Lower lobe of right lung (tissue), 2 donors: ENCODE measurements around the gene TRIM69. TPM values are rescaled to one million over a fixed set of nuclear protein-coding genes. Genes with fewer than 3 reads are reported as not detected.
"Not testable (repeated sequence)": the region's sequence is repeated elsewhere in the genome, so short reads cannot be mapped to it uniquely, and the experiment has no call there.

Source experiments
- ATAC-seq, 2 donors: fragments of 200-7000 bp; cut with Tn5 transposase; one replicate each; pipeline ENCODE4 v1.9.1; 2020 to 2022; ENCODE audit warnings: mild to moderate bottlenecking in 2 of 2, moderate library complexity in 2 of 2
- DNase-seq: peaks from one replicate; pipeline ENCODE4 v3.0.0-alpha.2; 2020
- H3K27ac ChIP-seq: fragments of 200-600 bp; one replicate; pipeline ENCODE4 v1.8.0; 2022
- H3K27me3 ChIP-seq: fragments of 200-600 bp; one replicate; pipeline ENCODE4 v1.8.0; 2022; ENCODE audit warnings: low read depth
- H3K36me3 ChIP-seq: fragments of 200-600 bp; one replicate; pipeline ENCODE4 v1.8.0; 2022; ENCODE audit warnings: mild to moderate bottlenecking
- H3K4me1 ChIP-seq: fragments of 200-600 bp; one replicate; pipeline ENCODE4 v1.8.0; 2022
- H3K4me3 ChIP-seq: fragments of 200-600 bp; one replicate; pipeline ENCODE4 v1.8.0; 2022; ENCODE audit warnings: mild to moderate bottlenecking
- H3K9me3 ChIP-seq: fragments of 200-600 bp; one replicate; pipeline ENCODE4 v1.8.0; 2022
- intact Hi-C: fragments of 100-400 bp; cut with DNase I; formaldehyde crosslinking; loops from one replicate; pipeline ENCODE4 v1.11.0; 2022
- total RNA-seq: library from RNA; stranded (reverse); fragmentation: NEBNext Ultra II Directional; extraction: Animal tissue kit (Norgen Biotek cat#: 25700); gene quantifications from one replicate; pipeline ENCODE4 v1.2.1, GENCODE V29; 2021
- TF ChIP-seq, protein P1 (sequence below): fragments of 200-600 bp; IDR thresholded peaks from one replicate; pipeline ENCODE4 v1.8.0; 2022; ENCODE audit warnings: antibody characterized with exemption, mild to moderate bottlenecking
- donor health status: DM: no; HTN: yes; CAD: no; lungs with severe emphysema.

The TRIM69 gene
- total RNA-seq, 1 donor from 2014 or later = 27.2 TPM

DNA sequence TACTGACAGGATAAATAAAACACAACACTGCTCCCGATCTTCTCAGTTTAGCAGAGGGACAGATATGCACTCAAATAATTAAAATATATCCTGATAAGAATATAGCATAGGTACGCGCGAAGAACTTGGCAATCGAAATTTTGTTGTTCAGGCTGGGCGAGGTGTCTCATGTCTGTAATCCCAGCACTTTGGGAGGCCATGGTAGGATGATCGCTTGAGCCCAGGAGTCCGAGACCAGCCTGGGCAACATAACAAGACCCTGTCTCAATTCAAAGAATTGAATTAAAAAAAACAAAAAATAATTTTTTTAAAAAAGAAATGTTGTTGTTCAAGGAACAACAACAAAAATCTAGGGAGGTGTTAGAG lies 17.4 kb upstream of the TRIM69 start:
- no peak for ATAC-seq
- peaks cover 48% of the 10 kb centered on the region for H3K36me3 ChIP-seq
- no peak for DNase-seq
- H3K4me3 ChIP-seq = no peak overlapping the region
- no peaks in the 10 kb centered on the region for H3K27me3 ChIP-seq
- no peaks in the 10 kb centered on the region for H3K9me3 ChIP-seq
- TF ChIP-seq, protein P1, sequence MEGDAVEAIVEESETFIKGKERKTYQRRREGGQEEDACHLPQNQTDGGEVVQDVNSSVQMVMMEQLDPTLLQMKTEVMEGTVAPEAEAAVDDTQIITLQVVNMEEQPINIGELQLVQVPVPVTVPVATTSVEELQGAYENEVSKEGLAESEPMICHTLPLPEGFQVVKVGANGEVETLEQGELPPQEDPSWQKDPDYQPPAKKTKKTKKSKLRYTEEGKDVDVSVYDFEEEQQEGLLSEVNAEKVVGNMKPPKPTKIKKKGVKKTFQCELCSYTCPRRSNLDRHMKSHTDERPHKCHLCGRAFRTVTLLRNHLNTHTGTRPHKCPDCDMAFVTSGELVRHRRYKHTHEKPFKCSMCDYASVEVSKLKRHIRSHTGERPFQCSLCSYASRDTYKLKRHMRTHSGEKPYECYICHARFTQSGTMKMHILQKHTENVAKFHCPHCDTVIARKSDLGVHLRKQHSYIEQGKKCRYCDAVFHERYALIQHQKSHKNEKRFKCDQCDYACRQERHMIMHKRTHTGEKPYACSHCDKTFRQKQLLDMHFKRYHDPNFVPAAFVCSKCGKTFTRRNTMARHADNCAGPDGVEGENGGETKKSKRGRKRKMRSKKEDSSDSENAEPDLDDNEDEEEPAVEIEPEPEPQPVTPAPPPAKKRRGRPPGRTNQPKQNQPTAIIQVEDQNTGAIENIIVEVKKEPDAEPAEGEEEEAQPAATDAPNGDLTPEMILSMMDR = no peak
- H3K27ac ChIP-seq = no peak overlapping the region
- intact Hi-C loops = no loop called here
- peaks cover 60% of the 10 kb centered on the region for H3K4me1 ChIP-seq

DNA sequence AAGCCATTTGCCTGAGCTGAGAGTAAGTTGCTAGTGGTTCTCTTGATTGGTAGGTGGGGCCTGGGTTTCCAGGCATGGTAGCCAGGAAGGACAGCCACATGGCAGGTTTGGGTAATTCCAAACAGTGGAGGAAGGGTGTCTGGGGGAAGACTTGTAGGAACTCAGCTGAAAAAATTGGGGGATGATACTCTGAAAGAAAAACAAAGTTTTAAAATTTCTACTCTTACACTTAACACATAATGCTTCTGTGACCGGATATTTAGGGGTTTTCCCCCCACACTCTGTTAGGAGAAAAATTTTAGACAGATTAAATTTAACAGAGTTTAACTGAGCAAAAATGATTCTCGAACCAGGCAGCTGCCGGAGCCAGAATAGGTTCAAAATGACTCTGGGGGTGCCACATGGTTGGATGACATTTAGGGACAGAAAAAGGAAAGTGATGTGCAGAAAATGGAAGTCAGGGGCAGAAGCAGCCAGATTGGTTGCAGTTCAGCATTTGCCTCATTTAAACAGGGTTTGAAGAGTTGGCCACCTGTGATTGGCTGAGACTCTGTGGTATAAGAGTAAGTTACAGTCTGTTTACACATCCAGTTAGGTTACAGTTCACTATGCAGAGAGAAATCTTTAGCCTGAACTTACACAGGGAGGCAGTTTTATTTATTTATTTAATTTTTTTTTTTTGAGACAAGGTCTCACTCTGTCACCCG lies 16.9 kb upstream of the TRIM69 start:
- no peak overlapping the region for H3K4me3 ChIP-seq
- H3K27me3 ChIP-seq = no peaks in the 10 kb centered on the region
- TF ChIP-seq, protein P1 = no peak
- ATAC-seq = peak; percentile 45 to 50
- no peaks in the 10 kb centered on the region for H3K9me3 ChIP-seq
- H3K27ac ChIP-seq = peak overlapping the region; percentile 0
- no peak for DNase-seq
- H3K4me1 ChIP-seq = peaks cover 57% of the 10 kb centered on the region
- intact Hi-C loops = no loop called here
- peaks cover 48% of the 10 kb centered on the region for H3K36me3 ChIP-seq

DNA sequence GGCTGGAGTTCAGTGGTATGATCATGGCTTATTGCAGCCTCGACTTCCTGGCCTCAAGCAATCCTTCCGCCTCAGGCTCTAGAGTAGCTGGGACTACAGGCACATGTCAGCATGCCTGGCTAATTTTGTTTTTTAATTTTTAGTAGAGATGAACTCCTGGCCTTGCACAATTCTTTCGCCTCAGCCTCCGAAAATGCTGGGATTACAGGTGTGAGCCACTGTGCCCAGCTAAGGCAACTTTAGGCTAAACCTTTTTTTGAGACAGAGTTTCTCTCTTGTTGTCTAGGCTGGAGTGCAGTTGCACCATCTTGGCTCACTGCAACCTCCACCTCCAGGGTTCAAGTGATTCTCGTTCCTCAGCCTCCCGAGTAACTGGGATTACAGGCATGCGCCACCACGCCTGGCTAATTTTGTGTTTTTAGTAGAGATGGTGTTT lies 16.3 kb upstream of the TRIM69 start:
- intact Hi-C loops, DNase-seq, H3K4me3 ChIP-seq, H3K27me3 ChIP-seq, H3K9me3 ChIP-seq: not testable (repeated sequence)
- peaks cover 57% of the 10 kb centered on the region for H3K4me1 ChIP-seq
- peak overlapping the region; percentile 0 for H3K27ac ChIP-seq
- H3K36me3 ChIP-seq = peaks cover 46% of the 10 kb centered on the region
- ATAC-seq = peak in 1 of 2 donors; percentile 12

DNA sequence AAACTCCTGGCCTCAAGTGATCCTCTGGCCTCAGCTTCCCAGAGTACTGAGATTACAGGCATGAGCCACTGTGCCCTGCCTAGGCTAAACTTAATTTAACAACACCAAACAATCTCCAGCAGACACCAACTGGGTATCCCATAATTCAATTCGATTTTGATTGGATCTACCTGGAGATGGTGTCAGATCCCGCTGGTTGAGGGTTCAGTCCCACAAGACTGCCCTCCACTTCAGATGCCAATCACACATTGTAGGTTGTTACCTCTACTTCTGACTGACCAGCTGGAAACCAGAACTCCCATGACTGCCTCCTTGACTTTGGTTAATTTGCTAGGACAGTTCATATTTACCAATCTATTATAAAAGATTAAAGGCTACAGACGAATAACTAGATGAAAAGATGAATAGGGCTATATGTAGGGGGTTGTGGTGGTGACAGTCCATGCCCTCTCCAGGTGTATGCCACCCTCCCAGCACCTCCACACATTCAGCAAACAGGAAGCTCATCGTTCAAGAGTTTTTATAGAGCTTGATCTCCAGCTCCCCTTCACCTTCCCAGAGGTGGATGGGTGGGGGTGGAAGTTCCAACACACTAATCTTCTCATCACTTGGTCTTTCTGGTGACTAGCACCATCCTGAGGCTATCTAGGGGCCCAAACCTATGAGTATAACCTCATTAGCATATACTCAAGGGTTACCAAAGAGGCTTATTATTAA lies 15.7 kb upstream of the TRIM69 start:
- ATAC-seq (peak in 1 of 2 donors; percentile 38), DNase-seq (no peak)
- Histone ChIP-seq H3K27me3 (no peaks in the 10 kb centered on the region), H3K9me3 (no peaks in the 10 kb centered on the region), H3K4me1 (peaks cover 56% of the 10 kb centered on the region), H3K36me3 (peaks cover 40% of the 10 kb centered on the region), H3K4me3 (no peak overlapping the region), H3K27ac (no peak overlapping the region)
- intact Hi-C loops = no loop called here
- TF ChIP-seq, protein P1 = no peak

DNA sequence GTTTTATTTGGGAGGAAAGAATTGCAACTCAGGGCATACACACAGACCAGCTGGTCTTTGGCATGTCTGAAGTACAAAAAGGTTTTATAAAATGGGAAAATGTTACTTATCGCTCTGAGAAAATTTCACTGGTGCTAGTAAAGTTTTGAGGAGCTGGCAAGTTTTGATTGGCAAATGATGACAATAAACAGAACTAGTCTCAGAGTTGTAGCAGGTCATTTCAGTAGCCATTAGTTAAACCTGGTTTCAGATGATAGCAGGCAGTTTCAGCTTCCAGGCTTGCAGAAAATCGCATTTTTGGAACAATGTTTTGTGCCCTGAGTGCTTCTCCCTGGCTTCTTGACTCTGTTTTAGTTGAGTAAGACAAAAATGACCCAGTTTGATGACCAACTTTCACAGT lies 14.3 kb upstream of the TRIM69 start:
- peaks cover 27% of the 10 kb centered on the region for H3K36me3 ChIP-seq
- H3K4me1 ChIP-seq = peaks cover 56% of the 10 kb centered on the region
- DNase-seq = no peak
- intact Hi-C loops = no loop called here
- no peak overlapping the region for H3K4me3 ChIP-seq
- ATAC-seq = no peak
- TF ChIP-seq, protein P1 = no peak
- no peaks in the 10 kb centered on the region for H3K27me3 ChIP-seq
- no peak overlapping the region for H3K27ac ChIP-seq
- H3K9me3 ChIP-seq = no peaks in the 10 kb centered on the region

DNA sequence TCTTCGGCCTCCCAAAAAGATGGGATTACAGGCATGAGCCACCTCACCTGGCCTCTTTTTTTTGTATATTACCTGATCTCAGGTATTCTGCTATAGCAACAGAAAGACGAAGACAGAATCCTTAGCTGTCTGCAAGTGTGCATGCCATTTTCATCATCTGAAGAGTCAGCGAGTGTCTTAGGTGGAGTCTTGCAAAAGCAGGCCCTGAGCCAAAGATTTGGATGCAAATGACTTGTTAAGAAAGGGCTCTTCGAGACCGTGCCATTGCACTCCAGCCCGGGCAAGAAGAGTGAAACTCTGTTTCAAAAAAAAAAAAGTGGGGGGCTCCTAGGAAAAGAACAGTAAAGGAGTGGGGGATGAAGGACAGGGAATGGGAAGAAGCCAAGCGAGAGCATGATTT lies 10.2 kb upstream of the TRIM69 start:
- Histone ChIP-seq H3K27me3 (no peaks in the 10 kb centered on the region), H3K36me3 (no peaks in the 10 kb centered on the region), H3K4me3 (peak overlapping the region; percentile 27), H3K9me3 (no peaks in the 10 kb centered on the region), H3K27ac (peak overlapping the region; percentile 97), H3K4me1 (peaks cover 66% of the 10 kb centered on the region)
- intact Hi-C loops = no loop called here
- TF ChIP-seq, protein P1 = no peak
- ATAC-seq (no peak), DNase-seq (no peak)
